Ascending aorta (tissue), 2 donors: Measurements from ENCODE around the gene SLC23A2. TPM values are rescaled to one million over a fixed set of nuclear protein-coding genes. Genes with fewer than 3 reads are reported as not detected.
"Not testable (repeated sequence)": the region's sequence is repeated elsewhere in the genome, so short reads cannot be mapped to it uniquely, and the experiment has no call there.

Experiments
- DNase-seq, 2 donors: peaks; one replicate each; pipeline ENCODE4 v3.0.0-alpha.2; 2019; ENCODE audit warnings: low spot score in 2 of 2
- H3K27ac ChIP-seq, 2 donors: fragments of 200-600 bp; sonication (generic); one replicate each; pipeline ENCODE4 v1.5.1; 2016 to 2017; ENCODE audit warnings: mild to moderate bottlenecking in 1 of 2
- H3K27me3 ChIP-seq: fragments of 200-600 bp; sonication (generic); one replicate; pipeline ENCODE4 v1.5.1; 2017
- H3K36me3 ChIP-seq, 2 donors: fragments of 200-600 bp; sonication (generic); one replicate each; pipeline ENCODE4 v1.5.1; 2016
- H3K4me1 ChIP-seq, 2 donors: fragments of 200-600 bp; sonication (generic); one replicate each; pipeline ENCODE4 v1.5.1; 2016 to 2017; ENCODE audit warnings: mild to moderate bottlenecking in 1 of 2
- H3K4me3 ChIP-seq, 2 donors: fragments of 200-600 bp; sonication (generic); one replicate each; pipeline ENCODE4 v1.5.1; 2016 to 2017; ENCODE audit warnings: mild to moderate bottlenecking in 1 of 2
- H3K9me3 ChIP-seq, 2 donors: fragments of 200-600 bp; sonication (generic); one replicate each; pipeline ENCODE4 v1.5.1; 2016
- CTCF ChIP-seq, 3 experiments: fragments of 200-600 bp in 2 of 3; fragments of 450-650 bp in 1 of 3; sonication (generic) in 2 of 3; IDR thresholded peaks; one replicate each; pipeline ENCODE4 v1.5.1; 2016 to 2019; ENCODE audit warnings: antibody characterized with exemption in 3 of 3, mild to moderate bottlenecking in 1 of 3, moderate library complexity in 1 of 3
- intact Hi-C: fragments of 100-400 bp; cut with DNase I; formaldehyde crosslinking; loops from one replicate; pipeline ENCODE4 v1.15.1; 2023
- total RNA-seq: library from RNA; depleted of rRNA; stranded (reverse); fragments of >200 nt; gene quantifications from one replicate; pipeline ENCODE4 v1.1.0, GENCODE V29; 2016

SLC23A2 gene
- total RNA-seq, 1 donor from 2014 or later = 32.8 TPM

- TF ChIP-seq CTCF (IDR thresholded peaks at IDR 0.05) = no peak
- Histone ChIP-seq H3K36me3 (no peaks in the 10 kb centered on the region), H3K9me3 (no peaks in the 10 kb centered on the region), H3K27me3 (no peaks in the 10 kb centered on the region), H3K27ac (no peak overlapping the region), H3K4me1 (no peaks in the 10 kb centered on the region), H3K4me3 (no peak overlapping the region)
- DNase-seq = no peak
- intact Hi-C loops = no loop called here
Observed at GRCh38 chr20:5031206-5031557, 29.9 kb upstream of the SLC23A2 start.

GRCh38 chr20:5030348-5031205 is 29.3 kb upstream of the SLC23A2 start:
- no peak for DNase-seq
- H3K27ac ChIP-seq = no peak overlapping the region
- intact Hi-C loops = no loop called here

GRCh38 chr20:5028258-5029059 is 27.1 kb upstream of the SLC23A2 start:
- not testable (repeated sequence) for H3K27ac ChIP-seq, H3K27me3 ChIP-seq, DNase-seq

More at GRCh38 chr20:5030348-5031205, 29.3 kb upstream of the SLC23A2 start:
- Histone ChIP-seq H3K4me1 (no peaks in the 10 kb centered on the region), H3K9me3 (no peaks in the 10 kb centered on the region), H3K36me3 (no peaks in the 10 kb centered on the region), H3K27me3 (no peaks in the 10 kb centered on the region), H3K4me3 (no peak overlapping the region)
- no peak for TF ChIP-seq CTCF (IDR thresholded peaks at IDR 0.05)

GRCh38 chr20:5024982-5025381 is 23.7 kb upstream of the SLC23A2 start:
- no peaks in the 10 kb centered on the region for H3K27me3 ChIP-seq
- H3K9me3 ChIP-seq = no peaks in the 10 kb centered on the region
- H3K36me3 ChIP-seq = no peaks in the 10 kb centered on the region
- DNase-seq = no peak
- no peaks in the 10 kb centered on the region for H3K4me1 ChIP-seq
- no peak overlapping the region for H3K4me3 ChIP-seq
- H3K27ac ChIP-seq = no peak overlapping the region
- intact Hi-C loops = no loop called here
- no peak for TF ChIP-seq CTCF (IDR thresholded peaks at IDR 0.05)

More at GRCh38 chr20:5028258-5029059, 27.1 kb upstream of the SLC23A2 start:
- H3K36me3 ChIP-seq, intact Hi-C loops, H3K9me3 ChIP-seq, H3K4me3 ChIP-seq, H3K4me1 ChIP-seq: not testable (repeated sequence)

GRCh38 chr20:5024103-5024502 is 22.8 kb upstream of the SLC23A2 start:
- H3K27ac ChIP-seq = no peak overlapping the region
- H3K4me1 ChIP-seq = no peaks in the 10 kb centered on the region
- H3K9me3 ChIP-seq = no peaks in the 10 kb centered on the region
- TF ChIP-seq CTCF (IDR thresholded peaks at IDR 0.05) = no peak
- intact Hi-C loops = no loop called here
- no peak for DNase-seq
- no peak overlapping the region for H3K4me3 ChIP-seq
- no peaks in the 10 kb centered on the region for H3K27me3 ChIP-seq
- no peaks in the 10 kb centered on the region for H3K36me3 ChIP-seq

GRCh38 chr20:5023171-5023570 is 21.9 kb upstream of the SLC23A2 start:
- H3K4me3 ChIP-seq, intact Hi-C loops, DNase-seq: not testable (repeated sequence)

More at GRCh38 chr20:5023171-5023570, 21.9 kb upstream of the SLC23A2 start:
- H3K27me3 ChIP-seq, H3K4me1 ChIP-seq, H3K27ac ChIP-seq, H3K9me3 ChIP-seq, H3K36me3 ChIP-seq: not testable (repeated sequence)
